ENCODE data around the gene SCGB2A2.

DNA sequence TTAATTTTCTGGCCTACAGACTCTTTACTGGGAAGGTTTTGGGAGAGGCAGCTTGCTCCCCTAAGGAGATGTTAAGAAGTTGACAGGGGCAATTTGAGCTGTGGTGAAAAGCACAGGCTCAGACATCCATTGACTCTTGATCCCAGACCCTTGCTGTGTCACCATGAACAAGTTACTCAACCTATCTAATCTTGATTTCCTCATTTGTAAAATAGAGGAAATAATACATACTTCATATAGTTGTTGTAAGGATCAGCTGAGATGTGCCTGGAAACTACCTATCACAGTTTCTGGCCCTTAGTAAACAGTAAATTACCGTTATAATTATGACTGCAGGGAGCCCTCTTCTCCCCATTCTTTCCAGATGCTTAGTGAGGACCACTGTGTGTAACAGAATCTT, 45.5 kb downstream of the SCGB2A2 start:
- TF ChIP-seq, protein P1, sequence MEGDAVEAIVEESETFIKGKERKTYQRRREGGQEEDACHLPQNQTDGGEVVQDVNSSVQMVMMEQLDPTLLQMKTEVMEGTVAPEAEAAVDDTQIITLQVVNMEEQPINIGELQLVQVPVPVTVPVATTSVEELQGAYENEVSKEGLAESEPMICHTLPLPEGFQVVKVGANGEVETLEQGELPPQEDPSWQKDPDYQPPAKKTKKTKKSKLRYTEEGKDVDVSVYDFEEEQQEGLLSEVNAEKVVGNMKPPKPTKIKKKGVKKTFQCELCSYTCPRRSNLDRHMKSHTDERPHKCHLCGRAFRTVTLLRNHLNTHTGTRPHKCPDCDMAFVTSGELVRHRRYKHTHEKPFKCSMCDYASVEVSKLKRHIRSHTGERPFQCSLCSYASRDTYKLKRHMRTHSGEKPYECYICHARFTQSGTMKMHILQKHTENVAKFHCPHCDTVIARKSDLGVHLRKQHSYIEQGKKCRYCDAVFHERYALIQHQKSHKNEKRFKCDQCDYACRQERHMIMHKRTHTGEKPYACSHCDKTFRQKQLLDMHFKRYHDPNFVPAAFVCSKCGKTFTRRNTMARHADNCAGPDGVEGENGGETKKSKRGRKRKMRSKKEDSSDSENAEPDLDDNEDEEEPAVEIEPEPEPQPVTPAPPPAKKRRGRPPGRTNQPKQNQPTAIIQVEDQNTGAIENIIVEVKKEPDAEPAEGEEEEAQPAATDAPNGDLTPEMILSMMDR (IDR thresholded peaks at IDR 0.05; ENCODE audit: insufficient read depth, low read length), result no peak
- no peak for TF ChIP-seq REST (IDR thresholded peaks at IDR 0.05; ENCODE audit: insufficient replicate concordance, low read depth)

Measured in HL-60 (cell line).